ENCODE results near the gene C1QTNF2. TPM values are rescaled to one million over a fixed set of nuclear protein-coding genes. Genes with fewer than 3 reads are reported as not detected.

Gene C1QTNF2
- total and polyA plus RNA-seq, 10 of the 15 experiments (the other 5 are each of a cell fraction or from before 2014, with no cell fraction given), result not detected

GRCh38 chr5:160420331-160420610 lies 49.8 kb upstream of the C1QTNF2 start:
- Histone ChIP-seq H3K27ac (ENCODE audit: control insufficient read depth, insufficient read depth) (peak overlapping the region; percentile 71), H3K4me1 (ENCODE audit: control insufficient read depth, insufficient read depth, low read length) (peaks cover 18% of the 10 kb centered on the region), H4K20me1 (ENCODE audit: control insufficient read depth, insufficient read depth) (no peaks in the 10 kb centered on the region), H3K4me2 (ENCODE audit: control insufficient read depth, insufficient read depth) (peak overlapping the region; percentile 72), H3K9ac (ENCODE audit: control insufficient read depth, insufficient read depth, low read length) (no peak overlapping the region), H3K36me3 (ENCODE audit: control insufficient read depth in 2 of 2, insufficient read depth in 2 of 2, low read length in 1 of 2) (no peaks in the 10 kb centered on the region; a peak in 1 of 4 replicates), H2AFZ (ENCODE audit: control insufficient read depth, low read depth, low read length) (peak overlapping the region; percentile 1), H3K27me3 (replicated peaks in 1 of 2; ENCODE audit: control insufficient read depth in 2 of 2, insufficient read depth in 2 of 2, low read length in 1 of 2) (no peaks in the 10 kb centered on the region), H3K4me3 (peak overlapping the region; percentile 62), H3K79me2 (ENCODE audit: control insufficient read depth, insufficient read depth, low read length) (peaks cover 66% of the 10 kb centered on the region), H3K9me3 (replicated peaks; ENCODE audit: control insufficient read depth, insufficient read depth, low read length) (no peaks in the 10 kb centered on the region)
- TF ChIP-seq IKZF2 (IDR thresholded peaks at IDR 0.05), result 0 out of 4 replicates have a peak, but pooled peaks of 1 of the 2 experiments have one; percentile 4
- no peak for TF ChIP-seq ZNF24 (IDR thresholded peaks at IDR 0.05)
- TF ChIP-seq NR2F1 (conservative IDR thresholded peaks at IDR 0.05), result no peak
- 0 out of 2 replicates have a peak, but pooled peaks have one; percentile 22 for TF ChIP-seq MXI1 (IDR thresholded peaks at IDR 0.05; ENCODE audit: low read depth, low read length)
- no peak for TF ChIP-seq ZNF274 (IDR thresholded peaks at IDR 0.05; ENCODE audit: insufficient read depth, insufficient read length)
- TF ChIP-seq, protein P1, sequence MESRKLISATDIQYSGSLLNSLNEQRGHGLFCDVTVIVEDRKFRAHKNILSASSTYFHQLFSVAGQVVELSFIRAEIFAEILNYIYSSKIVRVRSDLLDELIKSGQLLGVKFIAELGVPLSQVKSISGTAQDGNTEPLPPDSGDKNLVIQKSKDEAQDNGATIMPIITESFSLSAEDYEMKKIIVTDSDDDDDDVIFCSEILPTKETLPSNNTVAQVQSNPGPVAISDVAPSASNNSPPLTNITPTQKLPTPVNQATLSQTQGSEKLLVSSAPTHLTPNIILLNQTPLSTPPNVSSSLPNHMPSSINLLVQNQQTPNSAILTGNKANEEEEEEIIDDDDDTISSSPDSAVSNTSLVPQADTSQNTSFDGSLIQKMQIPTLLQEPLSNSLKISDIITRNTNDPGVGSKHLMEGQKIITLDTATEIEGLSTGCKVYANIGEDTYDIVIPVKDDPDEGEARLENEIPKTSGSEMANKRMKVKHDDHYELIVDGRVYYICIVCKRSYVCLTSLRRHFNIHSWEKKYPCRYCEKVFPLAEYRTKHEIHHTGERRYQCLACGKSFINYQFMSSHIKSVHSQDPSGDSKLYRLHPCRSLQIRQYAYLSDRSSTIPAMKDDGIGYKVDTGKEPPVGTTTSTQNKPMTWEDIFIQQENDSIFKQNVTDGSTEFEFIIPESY (IDR thresholded peaks at IDR 0.05), result no peak
- no peak for TF ChIP-seq TCF3 (IDR thresholded peaks at IDR 0.05; ENCODE audit: borderline replicate concordance, insufficient read depth, low read depth, low read length)
- no peak for TF ChIP-seq SMAD1 (IDR thresholded peaks at IDR 0.05; ENCODE audit: low read depth, partially characterized antibody)
- intact Hi-C loops (cut with micrococcal nuclease; ENCODE audit: unreplicated experiment) (no loop called here), in situ Hi-C loops (cut with MboI) (no loop called here)
- POLR2A ChIA-PET, result interaction anchor here (0.6 to 3.2 kb wide), 17 partner anchors 8 to 179 kb away, joined by 3 to 21 read pairs (median 6); partner anchors contain the start of gene FAM200C
- FAIRE-seq (no peak), DNase-seq (ENCODE audit: low read depth, low spot score) (no peak), ATAC-seq (no peak)
- SMC1A ChIA-PET (ENCODE audit: uncharacterized antibody, unreplicated experiment), result interaction anchor here (1.0 to 8.9 kb wide), 8 partner anchors 9 to 411 kb away, joined by 3 to 135 read pairs (median 9); partner anchors contain the start of gene TTC1
- CTCF ChIA-PET, result interaction anchor here (0.9 to 8.9 kb wide), 5 partner anchors 20 to 59 kb away, joined by 3 to 133 read pairs (median 5); no protein-coding TSS in a partner anchor
- BruUV-seq (replicated peaks), result no TSS peak
- RAD21 ChIA-PET (ENCODE audit: unreplicated experiment), result interaction anchor here (0.7 to 8.6 kb wide), 8 partner anchors 10 to 47 kb away, joined by 3 to 109 read pairs (median 14); partner anchors contain the start of gene FAM200C

Data from GM12878 (cell line).